Loucy (cell line): ENCODE measurements around the gene AGAP4.

ENCODE experiments used
- EZH2phosphoT487 ChIP-seq: fragments of 200-600 bp; IDR thresholded peaks from 2 replicates; pipeline ENCODE4 v1.6.1; 2018; ENCODE audit warnings: antibody characterized with exemption, mild to moderate bottlenecking, moderate library complexity, borderline replicate concordance
- TF ChIP-seq, protein P1 (sequence below): fragments of 200-600 bp; sonication (generic); conservative IDR thresholded peaks from 2 replicates; pipeline ENCODE4 v1.5.1; 2014; ENCODE audit warnings: mild to moderate bottlenecking, antibody characterized with exemption, low read length

DNA sequence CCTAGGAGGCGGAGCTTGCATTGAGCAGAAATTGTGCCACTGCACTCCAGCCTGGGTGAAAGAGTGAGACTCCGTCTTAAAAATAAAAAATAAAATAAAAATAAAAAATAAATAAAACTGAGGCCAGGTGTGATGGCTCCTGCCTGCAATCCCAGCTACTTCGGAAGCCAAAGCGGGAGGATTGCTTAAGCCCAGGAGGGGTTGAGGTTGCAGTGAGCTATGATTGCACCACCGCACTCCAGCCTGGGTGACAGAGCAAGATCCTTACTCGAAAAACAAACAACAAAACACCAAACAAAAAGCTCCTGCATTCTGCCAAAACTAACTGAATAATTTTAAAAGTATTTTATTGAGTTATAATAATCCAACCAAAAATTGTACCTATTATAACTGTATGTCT, 36.2 kb downstream of the AGAP4 start:
- TF ChIP-seq, protein P1, sequence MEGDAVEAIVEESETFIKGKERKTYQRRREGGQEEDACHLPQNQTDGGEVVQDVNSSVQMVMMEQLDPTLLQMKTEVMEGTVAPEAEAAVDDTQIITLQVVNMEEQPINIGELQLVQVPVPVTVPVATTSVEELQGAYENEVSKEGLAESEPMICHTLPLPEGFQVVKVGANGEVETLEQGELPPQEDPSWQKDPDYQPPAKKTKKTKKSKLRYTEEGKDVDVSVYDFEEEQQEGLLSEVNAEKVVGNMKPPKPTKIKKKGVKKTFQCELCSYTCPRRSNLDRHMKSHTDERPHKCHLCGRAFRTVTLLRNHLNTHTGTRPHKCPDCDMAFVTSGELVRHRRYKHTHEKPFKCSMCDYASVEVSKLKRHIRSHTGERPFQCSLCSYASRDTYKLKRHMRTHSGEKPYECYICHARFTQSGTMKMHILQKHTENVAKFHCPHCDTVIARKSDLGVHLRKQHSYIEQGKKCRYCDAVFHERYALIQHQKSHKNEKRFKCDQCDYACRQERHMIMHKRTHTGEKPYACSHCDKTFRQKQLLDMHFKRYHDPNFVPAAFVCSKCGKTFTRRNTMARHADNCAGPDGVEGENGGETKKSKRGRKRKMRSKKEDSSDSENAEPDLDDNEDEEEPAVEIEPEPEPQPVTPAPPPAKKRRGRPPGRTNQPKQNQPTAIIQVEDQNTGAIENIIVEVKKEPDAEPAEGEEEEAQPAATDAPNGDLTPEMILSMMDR: no peak
- no peak for TF ChIP-seq EZH2phosphoT487
